GM12801 (cell line): ENCODE results near the gene XIST.

Source experiments
- TF ChIP-seq, protein P1 (sequence below): IDR thresholded peaks from one replicate; pipeline ENCODE4 v1.5.1; 2011; ENCODE audit warnings: control low read depth; ENCODE audit not compliant: insufficient read length; ENCODE audit errors: extremely low read depth

XIST gene

GRCh38 chrX:73852467-73852866 is at the start of gene XIST:
TSS of gene XIST (minus strand) at chrX:73852714.
- TF ChIP-seq, protein P1, sequence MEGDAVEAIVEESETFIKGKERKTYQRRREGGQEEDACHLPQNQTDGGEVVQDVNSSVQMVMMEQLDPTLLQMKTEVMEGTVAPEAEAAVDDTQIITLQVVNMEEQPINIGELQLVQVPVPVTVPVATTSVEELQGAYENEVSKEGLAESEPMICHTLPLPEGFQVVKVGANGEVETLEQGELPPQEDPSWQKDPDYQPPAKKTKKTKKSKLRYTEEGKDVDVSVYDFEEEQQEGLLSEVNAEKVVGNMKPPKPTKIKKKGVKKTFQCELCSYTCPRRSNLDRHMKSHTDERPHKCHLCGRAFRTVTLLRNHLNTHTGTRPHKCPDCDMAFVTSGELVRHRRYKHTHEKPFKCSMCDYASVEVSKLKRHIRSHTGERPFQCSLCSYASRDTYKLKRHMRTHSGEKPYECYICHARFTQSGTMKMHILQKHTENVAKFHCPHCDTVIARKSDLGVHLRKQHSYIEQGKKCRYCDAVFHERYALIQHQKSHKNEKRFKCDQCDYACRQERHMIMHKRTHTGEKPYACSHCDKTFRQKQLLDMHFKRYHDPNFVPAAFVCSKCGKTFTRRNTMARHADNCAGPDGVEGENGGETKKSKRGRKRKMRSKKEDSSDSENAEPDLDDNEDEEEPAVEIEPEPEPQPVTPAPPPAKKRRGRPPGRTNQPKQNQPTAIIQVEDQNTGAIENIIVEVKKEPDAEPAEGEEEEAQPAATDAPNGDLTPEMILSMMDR, result no peak

- TF ChIP-seq, protein P1, result no peak
These were observed 25.2 kb upstream of the XIST start for GRCh38 chrX:73877687-73878086.

- TF ChIP-seq, protein P1, result no peak
These were observed 24.4 kb upstream of the XIST start for GRCh38 chrX:73876911-73877310.

GRCh38 chrX:73868916-73869315 is 16.4 kb upstream of the XIST start:
- TF ChIP-seq, protein P1, result no peak

- TF ChIP-seq, protein P1, result no peak
These were observed 14.6 kb upstream of the XIST start for GRCh38 chrX:73867144-73867543.

GRCh38 chrX:73863852-73864251 is 11.3 kb upstream of the XIST start:
- TF ChIP-seq, protein P1, result no peak

GRCh38 chrX:73863268-73863667 is 10.8 kb upstream of the XIST start:
- TF ChIP-seq, protein P1, result no peak

- TF ChIP-seq, protein P1, result no peak
These were observed 7.1 kb upstream of the XIST start for GRCh38 chrX:73859622-73860021.
